ENCODE data around the gene OR6X1.

DNA sequence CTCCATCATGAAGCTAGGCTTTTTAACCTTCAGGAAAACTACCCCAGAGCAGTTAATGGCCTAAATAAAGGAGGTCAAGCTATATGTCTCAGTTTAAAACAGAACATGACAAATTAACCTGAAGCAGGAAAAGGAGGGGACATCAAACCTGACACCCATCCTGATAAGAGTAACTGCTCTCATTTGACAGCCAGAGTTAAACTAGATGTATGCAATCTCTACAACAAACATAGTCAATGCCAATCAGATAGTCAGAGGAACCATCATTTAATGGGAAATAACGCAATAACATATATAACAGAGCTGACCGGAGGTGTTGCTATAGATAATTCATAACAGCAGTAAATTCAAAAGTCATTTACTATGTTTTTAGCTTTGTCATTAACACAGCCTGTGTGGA, 15.9 kb downstream of the OR6X1 start:
- TF ChIP-seq CTCF (IDR thresholded peaks at IDR 0.05; ENCODE audit: low read depth, low read length) = no peak
- no peak for TF ChIP-seq EZH2phosphoT487 (IDR thresholded peaks at IDR 0.05; ENCODE audit: low read depth)

Measured in OCI-LY3 (cell line).